PFSK-1 (cell line): Measurements from ENCODE around the gene UST.

Experiments used
- FOXP2 ChIP-seq: optimal IDR thresholded peaks from 2 replicates; pipeline ENCODE3; 2011; ENCODE audit warnings: borderline replicate concordance, control low read depth, inconsistent platforms; ENCODE audit not compliant: insufficient read depth; ENCODE audit errors: extremely low read length, extremely low read depth
- POLR2AphosphoS5 ChIP-seq: IDR thresholded peaks from 2 replicates; pipeline ENCODE4 v1.6.1; 2012; ENCODE audit warnings: low read depth, mild to moderate bottlenecking, control low read depth, low read length, moderate library complexity
- SIN3A ChIP-seq: IDR thresholded peaks from 2 replicates; pipeline ENCODE4 v1.6.1; 2012; ENCODE audit warnings: mild to moderate bottlenecking, low read length, moderate library complexity, borderline replicate concordance; ENCODE audit not compliant: insufficient read depth
- TAF1 ChIP-seq: IDR thresholded peaks from 2 replicates; pipeline ENCODE4 v1.6.1; 2012; ENCODE audit warnings: low read length, control low read depth, borderline replicate concordance; ENCODE audit not compliant: insufficient read depth
- TF ChIP-seq, protein P1 (sequence below), 2 experiments: IDR thresholded peaks; 2 replicates each; pipeline versions ENCODE4 v1.6.1 to v1.8.0; 2011 to 2012; ENCODE audit warnings: low read depth in 2 of 2, low read length in 2 of 2, control low read depth in 1 of 2, inconsistent platforms in 1 of 2, mild to moderate bottlenecking in 1 of 2, moderate library complexity in 1 of 2; ENCODE audit not compliant: insufficient read depth in 1 of 2

DNA sequence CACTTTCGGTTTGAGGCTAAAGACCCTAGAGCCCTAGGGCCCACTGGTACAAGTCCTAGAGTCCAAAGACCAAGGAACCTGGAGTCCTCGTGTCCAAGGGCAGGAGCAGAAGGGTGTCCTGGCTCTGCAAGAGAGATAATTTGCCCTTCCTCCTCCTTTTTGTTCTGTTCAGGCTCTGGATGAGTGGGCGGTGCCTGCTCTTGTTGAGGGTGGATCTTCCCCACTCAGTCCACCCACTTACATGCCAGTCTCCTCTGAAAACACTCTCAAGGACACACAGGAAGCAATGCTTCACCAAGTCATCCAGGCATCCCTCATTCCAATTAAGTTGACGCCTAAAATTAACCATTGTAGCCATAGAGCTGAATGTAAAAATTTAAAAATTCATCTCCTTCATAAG, 102.1 kb downstream of the UST start:
- TF ChIP-seq POLR2AphosphoS5 (no peak), TAF1 (no peak), SIN3A (no peak), FOXP2 (no peak)
- TF ChIP-seq, protein P1, sequence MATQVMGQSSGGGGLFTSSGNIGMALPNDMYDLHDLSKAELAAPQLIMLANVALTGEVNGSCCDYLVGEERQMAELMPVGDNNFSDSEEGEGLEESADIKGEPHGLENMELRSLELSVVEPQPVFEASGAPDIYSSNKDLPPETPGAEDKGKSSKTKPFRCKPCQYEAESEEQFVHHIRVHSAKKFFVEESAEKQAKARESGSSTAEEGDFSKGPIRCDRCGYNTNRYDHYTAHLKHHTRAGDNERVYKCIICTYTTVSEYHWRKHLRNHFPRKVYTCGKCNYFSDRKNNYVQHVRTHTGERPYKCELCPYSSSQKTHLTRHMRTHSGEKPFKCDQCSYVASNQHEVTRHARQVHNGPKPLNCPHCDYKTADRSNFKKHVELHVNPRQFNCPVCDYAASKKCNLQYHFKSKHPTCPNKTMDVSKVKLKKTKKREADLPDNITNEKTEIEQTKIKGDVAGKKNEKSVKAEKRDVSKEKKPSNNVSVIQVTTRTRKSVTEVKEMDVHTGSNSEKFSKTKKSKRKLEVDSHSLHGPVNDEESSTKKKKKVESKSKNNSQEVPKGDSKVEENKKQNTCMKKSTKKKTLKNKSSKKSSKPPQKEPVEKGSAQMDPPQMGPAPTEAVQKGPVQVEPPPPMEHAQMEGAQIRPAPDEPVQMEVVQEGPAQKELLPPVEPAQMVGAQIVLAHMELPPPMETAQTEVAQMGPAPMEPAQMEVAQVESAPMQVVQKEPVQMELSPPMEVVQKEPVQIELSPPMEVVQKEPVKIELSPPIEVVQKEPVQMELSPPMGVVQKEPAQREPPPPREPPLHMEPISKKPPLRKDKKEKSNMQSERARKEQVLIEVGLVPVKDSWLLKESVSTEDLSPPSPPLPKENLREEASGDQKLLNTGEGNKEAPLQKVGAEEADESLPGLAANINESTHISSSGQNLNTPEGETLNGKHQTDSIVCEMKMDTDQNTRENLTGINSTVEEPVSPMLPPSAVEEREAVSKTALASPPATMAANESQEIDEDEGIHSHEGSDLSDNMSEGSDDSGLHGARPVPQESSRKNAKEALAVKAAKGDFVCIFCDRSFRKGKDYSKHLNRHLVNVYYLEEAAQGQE (IDR thresholded peaks at IDR 0.05; ENCODE audit: insufficient read depth in 1 of 2, low read depth in 2 of 2, low read length in 2 of 2), result no peak
